ENCODE results near the gene PRDM10. TPM values are rescaled to one million over a fixed set of nuclear protein-coding genes. Genes with fewer than 3 reads are reported as not detected.
"Not testable (repeated sequence)": the region's sequence is repeated elsewhere in the genome, so short reads cannot be mapped to it uniquely, and the experiment has no call there.

The PRDM10 gene
- total RNA-seq, 2 experiments from 2014 or later: 11.7 to 12.6 TPM

DNA sequence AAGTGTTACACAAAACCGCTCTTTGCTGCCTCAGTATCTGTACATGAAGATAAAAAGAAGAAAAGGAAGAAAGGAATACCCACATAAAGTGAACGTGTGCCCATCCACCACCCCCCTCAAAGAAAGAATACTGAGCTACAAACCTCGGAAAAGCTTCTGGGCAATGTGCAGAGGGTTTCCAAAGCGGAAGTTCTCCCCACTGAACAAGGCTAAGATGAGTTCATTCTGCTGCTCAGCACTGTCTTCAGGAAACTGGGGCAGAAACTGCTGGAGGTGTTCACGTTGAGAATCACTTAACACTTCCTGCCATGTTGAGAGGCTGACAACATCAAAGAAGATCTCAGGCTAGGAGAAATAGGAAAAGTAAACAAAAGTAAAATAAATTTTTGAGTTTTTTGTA lies 114.2 kb downstream of the PRDM10 start:
- H3K27me3 Mint-ChIP-seq: no peaks in the 10 kb centered on the region
- H3K4me1 Mint-ChIP-seq: peaks cover 41% of the 10 kb centered on the region
- POLR2A ChIA-PET: interaction anchor here (1.3 kb wide), 1 partner anchor 14 kb away, joined by 3 read pairs; no protein-coding TSS in a partner anchor
- peak; percentile 48 for DNase-seq
- peaks cover 78% of the 10 kb centered on the region for H3K36me3 Mint-ChIP-seq (ENCODE audit: low read depth)
- H3K27ac Mint-ChIP-seq: peak overlapping the region; percentile 75
- CTCF ChIA-PET: interaction anchor here (1.0 to 1.5 kb wide), 3 partner anchors 9 to 244 kb away, joined by 3 to 5 read pairs (median 3); no protein-coding TSS in a partner anchor
- H3K4me3 Mint-ChIP-seq: no peak overlapping the region
- H3K9me3 Mint-ChIP-seq: no peaks in the 10 kb centered on the region

DNA sequence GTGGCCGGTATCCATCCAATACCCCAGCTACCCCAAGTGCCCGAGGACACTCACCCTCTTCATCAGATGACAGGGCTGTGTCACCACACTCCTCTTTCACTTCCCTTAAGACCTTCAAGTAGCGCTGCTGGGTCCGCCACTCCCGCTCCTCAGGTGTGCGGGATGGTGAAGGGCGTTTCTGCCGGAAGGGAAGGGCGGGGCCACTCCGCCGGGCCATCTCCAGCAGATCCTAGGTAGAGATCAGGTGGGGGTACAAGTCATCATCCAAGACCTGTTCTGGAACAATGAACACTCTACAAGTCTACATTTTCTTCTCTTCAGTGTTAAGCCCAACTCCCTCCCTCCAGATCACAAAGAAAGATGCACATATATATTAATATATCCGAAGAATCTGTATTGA lies 117.3 kb downstream of the PRDM10 start:
- DNase-seq: no peak
- CTCF ChIA-PET: interaction anchor here (1.4 to 1.9 kb wide), 2 partner anchors 10 to 247 kb away, joined by 4 to 5 read pairs; no protein-coding TSS in a partner anchor
- peaks cover 87% of the 10 kb centered on the region for H3K36me3 Mint-ChIP-seq (ENCODE audit: low read depth)
- H3K27me3 Mint-ChIP-seq: no peaks in the 10 kb centered on the region
- no peaks in the 10 kb centered on the region for H3K9me3 Mint-ChIP-seq
- POLR2A ChIA-PET: interaction anchor here (0.6 to 1.8 kb wide), 2 partner anchors 84 to 118 kb away, joined by 3 to 5 read pairs; partner anchors contain the start of gene PRDM10
- H3K27ac Mint-ChIP-seq: no peak overlapping the region
- no peak overlapping the region for H3K4me3 Mint-ChIP-seq
- H3K4me1 Mint-ChIP-seq: peaks cover 28% of the 10 kb centered on the region

DNA sequence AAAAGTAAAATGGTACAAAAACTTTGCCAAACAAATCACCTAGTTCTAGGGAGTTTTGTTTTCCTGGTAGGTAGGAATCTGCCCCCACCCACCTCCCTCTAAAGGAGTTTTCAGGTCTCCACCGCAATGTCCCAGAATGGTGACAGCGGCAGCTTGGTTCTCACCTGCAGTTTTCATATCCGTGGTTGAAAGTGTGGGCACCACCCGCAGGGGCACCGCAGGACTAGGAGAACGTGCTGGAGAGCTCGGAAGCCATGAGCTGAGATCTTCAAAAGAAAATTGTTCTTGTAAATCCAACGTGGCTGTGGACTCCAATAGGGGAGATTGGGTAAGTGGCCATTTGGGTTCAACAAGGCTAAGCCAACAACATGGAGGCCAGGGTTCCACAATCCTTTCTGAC lies 118.1 kb downstream of the PRDM10 start:
- Mint-ChIP-seq H3K27ac (no peak overlapping the region), H3K4me1 (peaks cover 24% of the 10 kb centered on the region), H3K9me3 (no peaks in the 10 kb centered on the region), H3K4me3 (no peak overlapping the region), H3K36me3 (ENCODE audit: low read depth) (peaks cover 85% of the 10 kb centered on the region), H3K27me3 (no peaks in the 10 kb centered on the region)
- no peak for DNase-seq
- ChIA-PET CTCF (interaction anchor here (1.9 kb wide), 1 partner anchor 248 kb away, joined by 5 read pairs; no protein-coding TSS in a partner anchor), POLR2A (interaction anchor here (1.8 kb wide), 1 partner anchor 119 kb away, joined by 5 read pairs; the partner anchor contains the start of gene PRDM10)

DNA sequence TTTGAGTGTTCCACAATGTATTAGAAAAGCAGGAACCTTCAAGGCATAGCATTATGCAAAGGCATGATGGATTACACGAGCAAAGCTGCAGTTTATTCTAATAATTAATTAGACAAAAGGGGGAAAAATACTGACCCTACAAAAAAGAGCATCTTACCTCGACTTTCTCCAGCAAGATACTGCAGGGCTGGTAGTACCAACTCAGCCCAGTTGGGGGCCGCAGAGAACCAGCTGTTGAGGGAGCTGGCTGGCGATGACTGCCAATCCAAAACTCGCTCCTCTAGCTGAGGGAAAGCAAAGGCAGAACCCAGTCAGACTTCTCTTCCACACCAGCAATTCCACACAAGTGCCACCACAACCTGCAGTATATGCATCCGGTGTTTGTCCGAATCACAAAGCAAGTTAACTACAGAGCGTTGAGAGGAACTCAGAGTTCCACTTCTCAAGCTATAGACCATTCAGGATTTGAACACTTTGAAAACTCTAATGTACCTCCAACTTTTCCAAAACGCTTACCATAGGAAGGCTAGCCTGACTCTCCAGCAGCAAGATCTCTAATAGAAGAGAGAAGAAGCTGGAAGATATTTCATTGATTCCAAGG lies 121.0 kb downstream of the PRDM10 start:
- Mint-ChIP-seq H3K27me3 (no peaks in the 10 kb centered on the region), H3K4me1 (no peaks in the 10 kb centered on the region), H3K36me3 (ENCODE audit: low read depth) (peaks cover 87% of the 10 kb centered on the region), H3K27ac (no peak overlapping the region), H3K9me3 (no peaks in the 10 kb centered on the region), H3K4me3 (no peak overlapping the region)
- DNase-seq: peak; percentile 47
- ChIA-PET CTCF (interaction anchor here (0.5 to 2.7 kb wide), 11 partner anchors 9 to 265 kb away, joined by 3 to 35 read pairs (median 4); partner anchors contain the start of gene APLP2), POLR2A (interaction anchor here (1.6 kb wide), 1 partner anchor 13 kb away, joined by 4 read pairs; no protein-coding TSS in a partner anchor)

DNA sequence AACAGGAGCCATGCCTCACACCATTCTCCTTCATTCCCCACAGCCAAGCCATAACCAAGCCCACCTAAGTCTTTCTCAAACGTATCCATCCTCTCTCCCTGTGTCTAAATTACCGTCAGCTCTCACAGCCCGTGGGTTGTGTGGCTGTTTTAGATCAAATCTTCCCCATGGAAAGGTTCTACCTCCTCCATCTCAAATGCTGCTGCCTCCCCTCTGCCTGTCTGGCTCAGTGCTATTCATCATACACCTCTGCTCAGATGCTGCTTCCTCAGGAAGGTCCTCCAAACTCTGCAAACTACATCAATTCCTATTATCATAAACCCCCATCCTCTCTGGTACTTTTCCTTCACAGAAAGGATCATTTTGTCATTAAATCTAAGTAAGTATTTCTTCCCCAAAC lies 122.3 kb downstream of the PRDM10 start:
- no peak overlapping the region for H3K27ac Mint-ChIP-seq
- H3K4me1 Mint-ChIP-seq: no peaks in the 10 kb centered on the region
- peaks cover 86% of the 10 kb centered on the region for H3K36me3 Mint-ChIP-seq (ENCODE audit: low read depth)
- no peaks in the 10 kb centered on the region for H3K27me3 Mint-ChIP-seq
- ChIA-PET POLR2A (interaction anchor here (2.3 kb wide), 1 partner anchor 14 kb away, joined by 6 read pairs; no protein-coding TSS in a partner anchor), CTCF (interaction anchor here (0.9 to 2.7 kb wide), 2 partner anchors 8 to 252 kb away, joined by 3 to 35 read pairs; no protein-coding TSS in a partner anchor)
- DNase-seq: no peak
- H3K9me3 Mint-ChIP-seq: no peaks in the 10 kb centered on the region
- H3K4me3 Mint-ChIP-seq: no peak overlapping the region

DNA sequence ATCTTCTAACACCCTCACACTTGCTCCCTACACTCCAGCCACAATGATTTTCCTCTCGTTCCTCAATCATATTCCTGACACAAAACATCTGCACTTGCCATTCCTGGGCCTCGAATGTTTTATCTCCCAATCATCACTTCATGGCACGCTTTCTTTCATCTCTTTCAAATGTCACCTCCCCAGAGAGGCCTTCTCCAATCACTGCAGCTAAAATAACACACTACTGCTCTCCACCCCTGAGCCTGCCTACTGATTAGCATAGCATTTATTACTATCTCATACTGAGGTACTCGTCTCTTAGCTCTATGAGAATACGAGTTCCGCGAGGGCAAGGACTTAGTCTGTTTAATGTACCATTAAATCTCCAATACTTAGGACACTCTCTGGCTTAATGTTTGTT lies 130.7 kb downstream of the PRDM10 start:
- CTCF ChIA-PET: interaction anchor here (1.3 to 1.8 kb wide), 2 partner anchors 10 to 261 kb away, joined by 3 to 4 read pairs; no protein-coding TSS in a partner anchor

DNA sequence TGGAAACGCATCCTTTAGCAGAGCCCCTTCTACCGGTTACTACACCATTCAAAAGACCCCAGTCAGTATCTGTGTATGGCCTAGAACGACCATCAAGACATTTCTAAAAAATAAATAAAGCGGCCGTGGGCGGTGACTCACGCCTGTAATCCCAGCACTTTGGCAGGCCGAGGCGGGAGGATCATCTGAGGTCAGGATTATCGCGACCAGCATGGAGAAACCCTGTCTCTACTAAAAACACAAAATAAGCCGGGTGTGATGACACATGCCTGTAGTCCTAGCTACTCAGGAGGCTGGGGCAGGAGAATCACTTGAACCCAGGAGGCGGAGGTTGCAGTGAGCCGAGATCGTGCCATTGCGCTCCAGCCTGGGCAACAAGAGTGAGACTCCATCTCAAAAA lies 134.0 kb downstream of the PRDM10 start:
- POLR2A ChIA-PET: interaction anchor here (1.3 kb wide), 1 partner anchor 26 kb away, joined by 3 read pairs; no protein-coding TSS in a partner anchor
- CTCF ChIA-PET, H3K27ac Mint-ChIP-seq: not testable (repeated sequence)

More for the DNA sequence above, 130.7 kb downstream of the PRDM10 start:
- H3K4me3 Mint-ChIP-seq: no peak overlapping the region
- H3K9me3 Mint-ChIP-seq: no peaks in the 10 kb centered on the region
- H3K27ac Mint-ChIP-seq: no peak overlapping the region
- POLR2A ChIA-PET: interaction anchor here (1.5 kb wide), 1 partner anchor 23 kb away, joined by 3 read pairs; the partner anchor contains the start of gene NFRKB
- peaks cover 4% of the 10 kb centered on the region for H3K4me1 Mint-ChIP-seq
- H3K27me3 Mint-ChIP-seq: no peaks in the 10 kb centered on the region
- no peak for DNase-seq
- H3K36me3 Mint-ChIP-seq (ENCODE audit: low read depth): peaks cover 83% of the 10 kb centered on the region

DNA sequence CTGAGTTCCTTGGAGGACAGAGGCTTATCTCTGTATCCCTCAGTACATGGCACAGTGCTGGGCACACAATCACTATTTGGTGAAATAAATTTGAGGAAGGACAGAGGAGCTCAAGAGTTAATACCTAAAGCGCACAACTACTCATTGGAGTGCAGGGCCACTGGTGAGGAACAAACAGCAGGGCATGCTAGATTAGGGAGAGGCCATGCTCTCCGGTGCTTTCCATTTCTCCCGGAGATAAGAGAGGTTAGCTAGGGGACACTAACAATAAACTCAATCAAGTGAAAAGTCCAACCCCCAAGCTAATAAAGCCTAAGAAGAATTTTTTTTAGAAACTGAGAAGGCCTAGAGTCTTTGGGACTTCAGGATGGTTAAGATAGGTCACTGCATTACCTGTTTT lies 136.3 kb downstream of the PRDM10 start:
- CTCF ChIA-PET: no interaction called here

More for the DNA sequence above, 134.0 kb downstream of the PRDM10 start:
- H3K4me3 Mint-ChIP-seq, H3K9me3 Mint-ChIP-seq, H3K4me1 Mint-ChIP-seq, DNase-seq, H3K27me3 Mint-ChIP-seq: not testable (repeated sequence)
- peaks cover 84% of the 10 kb centered on the region for H3K36me3 Mint-ChIP-seq (ENCODE audit: low read depth)

DNA sequence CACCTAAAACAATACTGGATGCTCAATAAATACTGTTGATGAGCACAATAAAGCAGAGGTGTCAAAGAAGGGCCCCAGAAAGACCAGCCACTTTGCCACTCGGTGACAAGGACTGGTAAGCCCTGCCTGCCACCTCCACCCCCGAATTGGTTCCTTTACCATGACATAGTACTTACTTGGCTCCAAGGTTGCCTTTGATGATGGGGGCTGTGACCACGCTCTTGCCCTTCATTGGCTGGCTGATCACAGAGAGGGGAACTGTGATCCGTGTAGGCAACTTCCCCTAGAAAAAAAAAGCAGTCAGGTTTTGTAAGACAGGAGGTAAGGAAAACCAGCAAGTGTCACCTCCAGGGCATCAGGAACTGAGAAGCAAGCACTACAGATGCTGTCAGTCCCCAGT lies 136.9 kb downstream of the PRDM10 start:
- Mint-ChIP-seq H3K27ac (no peak overlapping the region), H3K9me3 (no peaks in the 10 kb centered on the region), H3K4me1 (peaks cover 11% of the 10 kb centered on the region), H3K36me3 (ENCODE audit: low read depth) (peaks cover 77% of the 10 kb centered on the region), H3K27me3 (no peaks in the 10 kb centered on the region), H3K4me3 (no peak overlapping the region)
- POLR2A ChIA-PET: no interaction called here
- CTCF ChIA-PET: no interaction called here
- DNase-seq: no peak

More for the DNA sequence above, 136.3 kb downstream of the PRDM10 start:
- POLR2A ChIA-PET: no interaction called here
- DNase-seq: no peak
- H3K36me3 Mint-ChIP-seq (ENCODE audit: low read depth): peaks cover 79% of the 10 kb centered on the region
- H3K9me3 Mint-ChIP-seq: no peaks in the 10 kb centered on the region
- no peaks in the 10 kb centered on the region for H3K27me3 Mint-ChIP-seq
- H3K4me3 Mint-ChIP-seq: no peak overlapping the region
- peaks cover 10% of the 10 kb centered on the region for H3K4me1 Mint-ChIP-seq
- no peak overlapping the region for H3K27ac Mint-ChIP-seq

DNA sequence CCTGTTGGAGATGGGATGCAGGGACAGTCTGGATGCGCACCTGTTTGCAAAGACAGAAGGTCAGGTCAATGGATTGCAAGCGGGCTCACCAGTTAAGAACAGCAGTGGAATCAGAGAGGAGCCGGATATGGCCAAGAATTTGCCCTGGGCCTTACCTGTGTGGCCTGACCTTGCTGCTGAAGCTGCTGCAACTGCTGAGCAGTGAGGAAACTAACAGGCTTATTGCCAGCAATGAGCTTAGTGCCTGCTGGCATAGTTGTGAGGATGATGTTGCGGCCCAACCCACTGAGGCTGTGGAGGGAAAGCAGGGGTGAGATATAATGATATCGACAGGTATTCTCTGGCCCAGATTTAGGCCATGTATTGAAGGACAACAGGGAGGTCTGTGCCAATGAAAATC lies 137.8 kb downstream of the PRDM10 start:
- H3K4me1 Mint-ChIP-seq: peaks cover 11% of the 10 kb centered on the region
- DNase-seq: no peak
- no peaks in the 10 kb centered on the region for H3K9me3 Mint-ChIP-seq
- no peak overlapping the region for H3K27ac Mint-ChIP-seq
- H3K4me3 Mint-ChIP-seq: no peak overlapping the region
- no peaks in the 10 kb centered on the region for H3K27me3 Mint-ChIP-seq
- peaks cover 75% of the 10 kb centered on the region for H3K36me3 Mint-ChIP-seq (ENCODE audit: low read depth)
- POLR2A ChIA-PET: interaction anchor here (1.1 kb wide), 1 partner anchor 11 kb away, joined by 4 read pairs; no protein-coding TSS in a partner anchor
- CTCF ChIA-PET: interaction anchor here (1.5 kb wide), 1 partner anchor 17 kb away, joined by 4 read pairs; no protein-coding TSS in a partner anchor

DNA sequence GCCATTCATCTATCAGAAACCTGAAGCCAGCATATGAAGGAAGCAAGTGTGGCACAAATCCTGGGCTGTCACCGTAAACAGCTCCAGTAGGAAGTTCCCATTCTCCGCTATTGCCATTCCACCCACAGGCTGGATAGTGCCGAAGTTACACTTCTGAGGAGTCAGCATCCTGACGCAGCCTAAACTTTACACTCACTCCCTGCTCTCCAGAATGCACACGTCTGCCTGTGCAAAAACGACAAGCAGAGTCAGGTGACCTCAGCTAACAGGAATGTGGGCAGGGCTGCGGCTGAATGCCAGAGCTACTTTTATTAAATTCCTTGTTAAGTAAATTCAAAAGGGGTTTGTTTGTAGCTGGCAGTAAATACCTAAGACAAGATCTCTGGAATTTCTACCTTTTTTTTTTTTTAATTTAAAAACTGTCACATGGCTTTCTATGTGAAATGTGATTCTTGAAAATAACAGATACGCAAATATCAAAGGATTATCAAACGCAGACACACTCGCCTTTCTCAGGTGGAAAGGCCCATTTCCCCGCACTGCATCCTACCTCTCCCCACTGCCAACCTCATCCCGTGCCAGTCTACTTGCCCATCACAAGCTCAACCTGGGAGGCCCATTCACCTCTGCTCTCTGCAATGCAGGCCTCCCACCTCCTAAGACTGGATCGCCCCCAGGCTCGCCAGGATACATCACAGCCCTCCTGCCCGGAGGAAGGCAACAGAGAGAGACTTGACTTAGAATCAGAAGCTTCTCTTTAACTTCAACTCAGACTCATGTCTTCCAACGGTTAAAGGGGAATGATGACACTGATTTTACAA lies 140.7 kb downstream of the PRDM10 start:
- Mint-ChIP-seq H3K9me3 (no peaks in the 10 kb centered on the region), H3K36me3 (ENCODE audit: low read depth) (peaks cover 64% of the 10 kb centered on the region), H3K27me3 (no peaks in the 10 kb centered on the region), H3K27ac (peak overlapping the region; percentile 16), H3K4me1 (peaks cover 8% of the 10 kb centered on the region), H3K4me3 (no peak overlapping the region)
- POLR2A ChIA-PET: interaction anchor here (1.4 kb wide), 1 partner anchor 8 kb away, joined by 4 read pairs; no protein-coding TSS in a partner anchor
- no peak for DNase-seq
- CTCF ChIA-PET: no interaction called here

DNA sequence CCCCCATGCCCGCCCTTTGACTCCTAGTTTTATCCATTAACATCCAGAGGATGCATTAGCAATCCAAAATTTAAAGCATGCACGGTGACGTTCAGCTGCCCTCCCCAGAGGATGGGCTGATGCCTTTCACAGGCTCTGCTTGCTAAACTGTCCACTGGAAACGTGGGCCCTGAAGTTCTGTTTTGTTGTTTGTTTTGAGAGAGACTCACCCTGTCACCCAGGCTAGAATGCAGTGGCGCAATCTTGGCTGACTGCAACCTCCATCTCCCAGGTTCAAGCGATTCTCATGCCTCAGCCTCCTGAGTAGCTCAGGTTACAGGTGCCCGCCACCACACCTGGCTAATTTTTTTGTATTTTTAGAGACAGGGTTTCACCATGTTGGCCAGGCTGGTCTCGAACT lies 146.6 kb downstream of the PRDM10 start:
- Mint-ChIP-seq H3K27ac (peak overlapping the region; percentile 47), H3K4me3 (no peak overlapping the region), H3K36me3 (ENCODE audit: low read depth) (peaks cover 17% of the 10 kb centered on the region), H3K27me3 (no peaks in the 10 kb centered on the region), H3K4me1 (peaks cover 34% of the 10 kb centered on the region), H3K9me3 (no peaks in the 10 kb centered on the region)
- POLR2A ChIA-PET: interaction anchor here (1.5 kb wide), 1 partner anchor 18 kb away, joined by 3 read pairs; no protein-coding TSS in a partner anchor
- CTCF ChIA-PET: no interaction called here
- DNase-seq: no peak
